Measurements from ENCODE around the gene BLCAP. TPM values are rescaled to one million over a fixed set of nuclear protein-coding genes. Genes with fewer than 3 reads are reported as not detected.

Gene BLCAP
- total and polyA plus RNA-seq, 4 donors = 53.3 to 81.5 (median 55.2) TPM

- H3K4me3 ChIP-seq = no peak overlapping the region
- H3K9me3 ChIP-seq (ENCODE audit: control insufficient read depth in 4 of 4, insufficient read depth in 3 of 4, low read length in 3 of 4) = no peaks in the 10 kb centered on the region
- no peak overlapping the region for H3K9ac ChIP-seq (ENCODE audit: insufficient read depth in 1 of 2, low read length in 2 of 2)
- peak in 1 of 3 donors; percentile 10 for DNase-seq
- H3K27ac ChIP-seq (ENCODE audit: low read depth in 1 of 2, low read length in 1 of 2) = no peak overlapping the region
- TF ChIP-seq CTCF (IDR thresholded peaks at IDR 0.05; ENCODE audit: control extremely low read depth, extremely low read depth) = no peak
- no peaks in the 10 kb centered on the region for H3K4me1 ChIP-seq (ENCODE audit: control insufficient read depth in 5 of 5, insufficient read depth in 5 of 5, low read length in 5 of 5)
- 56 to 60% methylated on average over 3 of the region's 3 CpGs for WGBS, 2 donors
- peaks cover 0 to 6% (median 2%) of the 10 kb centered on the region in 4 donors for H3K36me3 ChIP-seq (ENCODE audit: control insufficient read depth in 4 of 4, insufficient read depth in 4 of 4, low read length in 4 of 4)
- no peaks in the 10 kb centered on the region for H3K27me3 ChIP-seq (ENCODE audit: control insufficient read depth in 3 of 3, insufficient read depth in 3 of 3, low read length in 2 of 3)
- ATAC-seq (ENCODE audit: insufficient read depth, low FRiP score) = no peak
These were observed 23.1 kb downstream of the BLCAP start for GRCh38 chr20:37504404-37505096.

GRCh38 chr20:37503256-37503927, 24.3 kb downstream of the BLCAP start:
- Histone ChIP-seq H3K27ac (ENCODE audit: low read depth in 1 of 2, low read length in 1 of 2) (no peak overlapping the region), H3K4me1 (ENCODE audit: control insufficient read depth in 5 of 5, insufficient read depth in 5 of 5, low read length in 5 of 5) (no peaks in the 10 kb centered on the region), H3K9ac (ENCODE audit: insufficient read depth in 1 of 2, low read length in 2 of 2) (no peak overlapping the region), H3K27me3 (ENCODE audit: control insufficient read depth in 3 of 3, insufficient read depth in 3 of 3, low read length in 2 of 3) (no peaks in the 10 kb centered on the region), H3K36me3 (ENCODE audit: control insufficient read depth in 4 of 4, insufficient read depth in 4 of 4, low read length in 4 of 4) (no peaks in the 10 kb centered on the region), H3K4me3 (no peak overlapping the region), H3K9me3 (ENCODE audit: control insufficient read depth in 4 of 4, insufficient read depth in 3 of 4, low read length in 3 of 4) (no peaks in the 10 kb centered on the region)
- WGBS, 2 donors = 90 to 98% methylated on average over 3 of the region's 3 CpGs
- TF ChIP-seq CTCF (IDR thresholded peaks at IDR 0.05; ENCODE audit: control extremely low read depth, extremely low read depth) = no peak
- ATAC-seq (ENCODE audit: insufficient read depth, low FRiP score) (no peak), DNase-seq (no peak)

- Histone ChIP-seq H3K4me1 (ENCODE audit: control insufficient read depth in 5 of 5, insufficient read depth in 5 of 5, low read length in 5 of 5) (no peaks in the 10 kb centered on the region), H3K27ac (ENCODE audit: low read depth in 1 of 2, low read length in 1 of 2) (no peak overlapping the region), H3K4me3 (no peak overlapping the region), H3K9me3 (ENCODE audit: control insufficient read depth in 4 of 4, insufficient read depth in 3 of 4, low read length in 3 of 4) (no peaks in the 10 kb centered on the region), H3K9ac (ENCODE audit: insufficient read depth in 1 of 2, low read length in 2 of 2) (no peak overlapping the region), H3K27me3 (ENCODE audit: control insufficient read depth in 3 of 3, insufficient read depth in 3 of 3, low read length in 2 of 3) (no peaks in the 10 kb centered on the region), H3K36me3 (ENCODE audit: control insufficient read depth in 4 of 4, insufficient read depth in 4 of 4, low read length in 4 of 4) (no peaks in the 10 kb centered on the region)
- TF ChIP-seq CTCF (IDR thresholded peaks at IDR 0.05; ENCODE audit: control extremely low read depth, extremely low read depth) = no peak
- WGBS, 2 donors = 94 to 98% methylated on average over 2 of the region's 2 CpGs
- ATAC-seq (ENCODE audit: insufficient read depth, low FRiP score) (no peak), DNase-seq (no peak)
These were observed 25.0 kb downstream of the BLCAP start for GRCh38 chr20:37502654-37503053.
